Endothelial cell of umbilical vein (primary cell): ENCODE results near the gene ADRA2A. TPM values are rescaled to one million over a fixed set of nuclear protein-coding genes. Genes with fewer than 3 reads are reported as not detected.

Experiments
- BruUV-seq: library from RNA; stranded (reverse); fragments of 400-500 nt; replicated peaks from 2 replicates; lab custom pipeline; 2021; lab: Mats Ljungman, UMichigan
- CTCF ChIA-PET: fragments of 300-600, 350-600 bp; sonication (Branson Sonifier 250); formaldehyde crosslinking; loops from one replicate; lab custom pipeline; 2021; ENCODE audit warnings: antibody characterized with exemption, inconsistent platforms; lab: Charles Lee
- POLR2A ChIA-PET: fragments of 300-600, 350-600 bp; sonication (Branson Sonifier 250); formaldehyde crosslinking; loops from one replicate; lab custom pipeline; 2021; ENCODE audit warnings: antibody characterized with exemption, inconsistent platforms; lab: Charles Lee
- DNase-seq: peaks from one replicate; pipeline ENCODE4 v3.0.0-alpha.2; 2011; ENCODE audit warnings: low read depth, low spot score
- FAIRE-seq: peaks from 2 replicates; lab custom pipeline; 2011; peaks lifted over from hg19 to GRCh38; lab: Jason Lieb, UNC
- H2AFZ ChIP-seq: 2 replicates; pipeline ENCODE4 v1.6.0; 2012; ENCODE audit warnings: low read depth, low read length, control low read depth, inconsistent platforms
- H3K27ac ChIP-seq: 2 replicates; pipeline ENCODE4 v1.5.1; 2011; ENCODE audit warnings: low read depth, mild to moderate bottlenecking, control low read depth, low read length, moderate library complexity; ENCODE audit not compliant: insufficient read depth
- H3K27me3 ChIP-seq, 2 experiments: 2 replicates each; pipeline versions ENCODE4 v1.6.0 to v1.6.1; 2011; ENCODE audit warnings: low read length in 2 of 2, mixed read lengths in 1 of 2; ENCODE audit not compliant: control insufficient read depth in 2 of 2, insufficient read depth in 2 of 2
- H3K36me3 ChIP-seq, 2 experiments: 2 replicates in 1 of 2; 3 replicates in 1 of 2; pipeline ENCODE4 v1.5.1; 2011; ENCODE audit warnings: low read length in 2 of 2, mild to moderate bottlenecking in 1 of 2, moderate library complexity in 1 of 2; ENCODE audit not compliant: control insufficient read depth in 2 of 2, insufficient read depth in 2 of 2; ENCODE audit errors: extremely low read depth in 1 of 2
- H3K4me1 ChIP-seq: 3 replicates; pipeline ENCODE4 v1.5.1; 2011; ENCODE audit warnings: mild to moderate bottlenecking, low read length; ENCODE audit not compliant: control insufficient read depth, insufficient read depth; ENCODE audit errors: extremely low read depth
- H3K4me2 ChIP-seq: 2 replicates; pipeline ENCODE4 v1.6.1; 2011; ENCODE audit warnings: low read length, control low read depth, mixed read lengths; ENCODE audit not compliant: insufficient read depth
- H3K4me3 ChIP-seq, 3 experiments: fragments of 200-600 bp in 1 of 3; sonication (generic), shearing (Covaris generic) in 1 of 3; replicated peaks in 1 of 3; 2 replicates each; pipeline ENCODE4 v1.5.1; 2011 to 2016; ENCODE audit warnings: control low read depth in 3 of 3, low read length in 3 of 3, mild to moderate bottlenecking in 2 of 3, inconsistent platforms in 1 of 3, low read depth in 1 of 3, moderate library complexity in 1 of 3; ENCODE audit not compliant: insufficient read depth in 1 of 3
- H3K79me2 ChIP-seq: 2 replicates; pipeline ENCODE4 v1.6.0; 2012; ENCODE audit warnings: low read length, inconsistent platforms; ENCODE audit not compliant: control insufficient read depth, insufficient read depth
- H3K9ac ChIP-seq: replicated peaks from 2 replicates; pipeline ENCODE3; 2011; ENCODE audit warnings: low read length, control low read depth; ENCODE audit not compliant: insufficient read depth; ENCODE audit errors: extremely low read depth
- H3K9me1 ChIP-seq: replicated peaks from 3 replicates; pipeline ENCODE4 v1.6.0; 2011; ENCODE audit warnings: mild to moderate bottlenecking, low read length; ENCODE audit not compliant: control insufficient read depth, insufficient read depth; ENCODE audit errors: extremely low read depth
- H3K9me3 ChIP-seq: replicated peaks from 2 replicates; pipeline ENCODE4 v1.5.1; 2012; ENCODE audit warnings: low read length, inconsistent platforms; ENCODE audit not compliant: control insufficient read depth, insufficient read depth
- H4K20me1 ChIP-seq: replicated peaks from 2 replicates; pipeline ENCODE3; 2011; ENCODE audit warnings: mild to moderate bottlenecking, low read length; ENCODE audit not compliant: control insufficient read depth, insufficient read depth; ENCODE audit errors: extremely low read depth
- EZH2 ChIP-seq: IDR thresholded peaks from 2 replicates; pipeline ENCODE4 v1.6.1; 2012; ENCODE audit warnings: borderline replicate concordance, low read depth, mild to moderate bottlenecking, moderate library complexity, low read length, inconsistent platforms; ENCODE audit not compliant: severe bottlenecking
- FOS ChIP-seq: IDR thresholded peaks from 2 replicates; pipeline ENCODE4 v1.6.1; 2011; ENCODE audit warnings: mild to moderate bottlenecking, low read length, moderate library complexity, borderline replicate concordance; ENCODE audit not compliant: insufficient read depth
- GATA2 ChIP-seq: IDR thresholded peaks from 2 replicates; pipeline ENCODE4 v1.7.0; 2011; ENCODE audit warnings: low read depth, mild to moderate bottlenecking, moderate library complexity, mixed read lengths, low read length; ENCODE audit not compliant: insufficient read length, insufficient read depth
- JUN ChIP-seq: IDR thresholded peaks from 2 replicates; pipeline ENCODE4 v1.6.1; 2011; ENCODE audit warnings: borderline replicate concordance, low read depth; ENCODE audit not compliant: insufficient read length, insufficient read depth
- MAX ChIP-seq: IDR thresholded peaks from 2 replicates; pipeline ENCODE4 v1.6.1; 2011; ENCODE audit not compliant: insufficient read depth, insufficient read length
- MYC ChIP-seq: IDR thresholded peaks from one replicate; pipeline ENCODE4 v1.6.1; 2011; ENCODE audit warnings: mild to moderate bottlenecking, low read depth, low read length
- POLR2A ChIP-seq: IDR thresholded peaks from 2 replicates; pipeline ENCODE4 v1.6.1; 2012; ENCODE audit warnings: low read depth, mild to moderate bottlenecking, control low read depth, low read length
- POLR2AphosphoS5 ChIP-seq: IDR thresholded peaks from 2 replicates; pipeline ENCODE4 v1.6.1; 2012; ENCODE audit warnings: low read depth, mild to moderate bottlenecking, control low read depth, low read length, moderate library complexity; ENCODE audit not compliant: insufficient read depth
- dilution Hi-C: fragments of 300-500 bp; cut with MboI; formaldehyde crosslinking; loops from one replicate; pipeline ENCODE4 v1.15.0; 2019; ENCODE audit warnings: low sequenced_read_pairs; ENCODE audit not compliant: extremely low pct_ligation_motif_present
- intact Hi-C: fragments of 100-400 bp; cut with micrococcal nuclease; formaldehyde crosslinking; loops from one replicate; pipeline ENCODE4 v1.10.0; 2022
- polyA plus RNA-seq, 4 experiments: library from polyadenylated mRNA; depleted of rRNA in 3 of 4; stranded (reverse) in 3 of 4; unstranded in 1 of 4; fragments of >200 nt; gene quantifications; 2 replicates each; pipeline versions ENCODE4 v1.2.1 to v1.2.3, GENCODE V29; 2011 to 2012; ENCODE audit warnings: missing spikeins in 1 of 4
- total RNA-seq: library from RNA; stranded (reverse); gene quantifications from 2 replicates; pipeline ENCODE4 v1.2.3, GENCODE V29; 2021
- TF ChIP-seq, protein P1 (sequence below), 2 donors: IDR thresholded peaks; 1 replicate in 1 of 2; 2 replicates in 1 of 2; pipeline ENCODE4 v1.5.1; 2011; ENCODE audit warnings: low read length in 2 of 2, mild to moderate bottlenecking in 2 of 2, moderate library complexity in 2 of 2, control low read depth in 1 of 2, inconsistent platforms in 1 of 2, low read depth in 1 of 2; ENCODE audit not compliant: insufficient read depth in 1 of 2; ENCODE audit errors: extremely low read depth in 1 of 2

ADRA2A gene
- total and polyA plus RNA-seq, 2 donors (not counting 3 experiments of a cell fraction or from before 2014, with no cell fraction given): 0.03 TPM; not detected in 1

DNA sequence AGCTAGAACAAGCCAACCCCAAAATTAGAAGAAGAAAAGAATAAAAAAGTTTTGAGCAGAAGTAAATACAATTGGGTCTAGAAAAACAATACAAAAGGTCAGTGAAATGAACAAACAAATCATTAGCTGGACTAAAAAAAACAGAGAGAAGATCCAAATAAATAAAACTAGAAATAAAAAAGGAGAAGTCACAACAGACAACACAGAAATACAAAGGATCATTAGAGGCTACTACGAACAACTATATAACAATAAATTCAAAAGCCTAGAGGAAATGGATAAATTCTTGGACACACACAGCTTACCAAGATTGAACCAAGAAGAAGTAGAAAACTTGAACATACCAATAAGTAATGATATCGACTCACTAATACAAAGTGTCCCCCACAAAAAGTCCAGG, 13.4 kb upstream of the ADRA2A start:
- DNase-seq (no peak), FAIRE-seq (no peak)
- Histone ChIP-seq H3K27me3 (no peaks in the 10 kb centered on the region), H3K9ac (no peak overlapping the region), H3K27ac (no peak overlapping the region), H2AFZ (no peak overlapping the region), H3K4me2 (no peak overlapping the region), H3K9me1 (no peaks in the 10 kb centered on the region), H4K20me1 (no peaks in the 10 kb centered on the region), H3K36me3 (no peaks in the 10 kb centered on the region), H3K4me3 (no peak overlapping the region), H3K79me2 (no peaks in the 10 kb centered on the region), H3K4me1 (no peaks in the 10 kb centered on the region), H3K9me3 (no peaks in the 10 kb centered on the region)
- dilution Hi-C loops: no loop called here
- no TSS peak for BruUV-seq
- no peak for TF ChIP-seq POLR2A
- TF ChIP-seq JUN: no peak
- no peak for TF ChIP-seq EZH2
- TF ChIP-seq MYC: no peak
- TF ChIP-seq MAX: no peak
- no peak for TF ChIP-seq POLR2AphosphoS5
- TF ChIP-seq FOS: no peak
- no peak for TF ChIP-seq GATA2
- TF ChIP-seq, protein P1, sequence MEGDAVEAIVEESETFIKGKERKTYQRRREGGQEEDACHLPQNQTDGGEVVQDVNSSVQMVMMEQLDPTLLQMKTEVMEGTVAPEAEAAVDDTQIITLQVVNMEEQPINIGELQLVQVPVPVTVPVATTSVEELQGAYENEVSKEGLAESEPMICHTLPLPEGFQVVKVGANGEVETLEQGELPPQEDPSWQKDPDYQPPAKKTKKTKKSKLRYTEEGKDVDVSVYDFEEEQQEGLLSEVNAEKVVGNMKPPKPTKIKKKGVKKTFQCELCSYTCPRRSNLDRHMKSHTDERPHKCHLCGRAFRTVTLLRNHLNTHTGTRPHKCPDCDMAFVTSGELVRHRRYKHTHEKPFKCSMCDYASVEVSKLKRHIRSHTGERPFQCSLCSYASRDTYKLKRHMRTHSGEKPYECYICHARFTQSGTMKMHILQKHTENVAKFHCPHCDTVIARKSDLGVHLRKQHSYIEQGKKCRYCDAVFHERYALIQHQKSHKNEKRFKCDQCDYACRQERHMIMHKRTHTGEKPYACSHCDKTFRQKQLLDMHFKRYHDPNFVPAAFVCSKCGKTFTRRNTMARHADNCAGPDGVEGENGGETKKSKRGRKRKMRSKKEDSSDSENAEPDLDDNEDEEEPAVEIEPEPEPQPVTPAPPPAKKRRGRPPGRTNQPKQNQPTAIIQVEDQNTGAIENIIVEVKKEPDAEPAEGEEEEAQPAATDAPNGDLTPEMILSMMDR (IDR thresholded peaks at IDR 0.05; ENCODE audit: extremely low read depth in 1 of 2, insufficient read depth in 1 of 2, low read depth in 1 of 2, low read length in 2 of 2): no peak
- CTCF ChIA-PET: no interaction called here
- intact Hi-C loops: no loop called here
- POLR2A ChIA-PET: no interaction called here
